Hypothalamus (tissue), 51 donors: ENCODE results near the gene ABHD4.
"Not testable (repeated sequence)": the region's sequence is repeated elsewhere in the genome, so short reads cannot be mapped to it uniquely, and the experiment has no call there.

Experiments used
- DNase-seq, 51 donors: peaks; one replicate each; lab custom pipeline; 2025; lab: John Stamatoyannopoulos, UW

The ABHD4 gene

DNA sequence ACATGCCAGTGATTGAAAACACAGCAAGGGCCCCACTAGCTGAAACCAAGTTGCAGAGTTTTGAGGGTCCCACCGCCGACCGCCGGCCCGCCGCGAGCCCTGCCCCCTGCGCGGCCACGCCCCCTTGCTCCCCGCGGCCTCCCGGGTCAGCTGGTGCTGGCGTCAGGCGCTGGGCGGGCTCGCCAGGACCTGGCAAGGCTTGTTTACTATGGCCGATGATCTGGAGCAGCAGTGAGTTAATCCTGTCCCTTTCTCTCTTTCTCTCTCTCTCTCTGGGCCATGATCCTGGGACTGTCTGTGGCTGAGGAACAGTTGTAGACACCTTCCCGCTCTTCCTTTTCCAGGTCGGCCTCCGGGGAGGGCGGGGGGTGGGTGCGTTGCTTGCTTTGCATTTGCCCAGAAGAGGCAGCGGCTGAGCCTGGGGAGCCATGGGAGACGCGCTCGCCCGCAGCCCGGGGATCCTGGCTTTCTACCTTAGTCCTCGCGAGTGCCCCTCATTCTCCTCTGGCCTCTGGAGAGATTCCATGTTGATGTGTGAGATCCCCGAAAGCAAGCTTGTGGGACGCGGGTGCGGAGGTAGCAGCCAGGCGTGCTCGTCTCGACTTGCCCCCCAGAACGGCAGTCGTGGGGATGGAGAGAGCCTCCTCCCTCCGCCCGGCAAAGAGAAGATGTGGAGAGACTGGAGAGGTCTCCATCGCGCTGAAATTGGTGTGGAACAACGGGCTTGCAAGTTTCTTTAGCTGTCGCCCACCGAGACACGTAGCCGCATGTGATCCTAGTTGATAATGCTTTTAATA, at the start of gene ABHD4:
Gene ABHD4, plus strand, starts transcription at position 202 of the 797 bp plus-strand sequence. Its CDS starts 7 bp downstream, at position 209.
- peak in 50 of 51 donors; percentile 22 to 91 (median 73) for DNase-seq

DNA sequence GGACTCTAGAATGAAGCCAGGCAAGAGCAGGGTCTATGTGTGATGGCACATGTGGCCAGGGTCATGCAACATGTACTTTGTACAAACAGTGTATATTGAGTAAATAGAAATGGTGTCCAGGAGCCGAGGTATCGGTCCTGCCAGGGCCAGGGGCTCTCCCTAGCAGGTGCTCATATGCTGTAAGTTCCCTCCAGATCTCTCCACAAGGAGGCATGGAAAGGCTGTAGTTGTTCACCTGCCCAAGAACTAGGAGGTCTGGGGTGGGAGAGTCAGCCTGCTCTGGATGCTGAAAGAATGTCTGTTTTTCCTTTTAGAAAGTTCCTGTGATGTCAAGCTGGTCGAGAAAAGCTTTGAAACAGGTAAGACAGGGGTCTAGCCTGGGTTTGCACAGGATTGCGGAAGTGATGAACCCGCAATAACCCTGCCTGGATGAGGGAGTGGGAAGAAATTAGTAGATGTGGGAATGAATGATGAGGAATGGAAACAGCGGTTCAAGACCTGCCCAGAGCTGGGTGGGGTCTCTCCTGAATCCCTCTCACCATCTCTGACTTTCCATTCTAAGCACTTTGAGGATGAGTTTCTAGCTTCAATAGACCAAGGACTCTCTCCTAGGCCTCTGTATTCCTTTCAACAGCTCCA, 48.7 kb upstream of the ABHD4 start:
- no peak for DNase-seq

GRCh38 chr14:22549981-22550673, 48.0 kb upstream of the ABHD4 start:
- no peak for DNase-seq

DNA sequence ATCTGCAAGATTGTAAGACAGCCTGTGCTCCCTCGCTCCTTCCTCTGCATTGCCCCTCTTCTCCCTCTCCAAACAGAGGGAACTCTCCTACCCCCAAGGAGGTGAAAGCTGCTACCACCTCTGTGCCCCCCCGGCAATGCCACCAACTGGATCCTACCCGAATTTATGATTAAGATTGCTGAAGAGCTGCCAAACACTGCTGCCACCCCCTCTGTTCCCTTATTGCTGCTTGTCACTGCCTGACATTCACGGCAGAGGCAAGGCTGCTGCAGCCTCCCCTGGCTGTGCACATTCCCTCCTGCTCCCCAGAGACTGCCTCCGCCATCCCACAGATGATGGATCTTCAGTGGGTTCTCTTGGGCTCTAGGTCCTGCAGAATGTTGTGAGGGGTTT, 46.5 kb upstream of the ABHD4 start:
- DNase-seq, result peak in 5 of 51 donors; percentile 11 to 100 (median 42)

DNA sequence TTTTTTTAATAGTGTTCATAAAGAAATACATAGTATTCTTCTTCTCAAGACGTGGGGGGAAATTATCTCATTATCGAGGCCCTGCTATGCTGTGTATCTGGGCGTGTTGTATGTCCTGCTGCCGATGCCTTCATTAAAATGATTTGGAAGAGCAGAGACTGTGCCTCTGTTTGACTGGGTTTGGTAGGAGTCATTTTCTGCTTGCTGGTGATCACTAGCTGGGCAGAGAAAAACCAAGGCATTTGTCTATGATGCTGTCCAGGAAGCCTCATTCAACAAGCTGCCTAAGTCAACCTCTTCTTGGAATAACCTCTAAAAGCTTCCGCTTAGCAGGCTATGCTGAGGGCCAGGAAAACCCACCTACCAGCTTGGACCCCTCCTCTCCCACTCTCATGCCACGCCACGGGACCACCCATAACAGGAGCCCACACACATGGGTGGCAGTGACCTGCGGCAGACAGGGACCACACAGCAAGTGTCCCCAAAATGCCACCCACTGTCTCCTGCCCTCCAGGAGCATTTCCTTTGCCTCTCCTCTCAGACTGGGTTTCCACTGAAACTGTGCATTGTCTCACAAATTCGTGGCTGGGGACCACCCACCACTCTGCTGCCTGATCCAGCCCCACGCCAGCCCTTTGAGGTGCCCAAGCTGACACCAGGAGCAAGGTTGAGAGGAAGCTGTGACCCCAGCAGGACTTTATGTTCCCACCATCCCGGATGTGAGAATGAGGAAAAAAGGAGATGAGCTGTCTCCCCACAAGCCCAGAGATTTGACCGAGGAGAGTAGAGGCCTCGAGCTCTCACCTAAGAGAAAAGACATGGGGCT, 45.9 kb upstream of the ABHD4 start:
- DNase-seq, result no peak

DNA sequence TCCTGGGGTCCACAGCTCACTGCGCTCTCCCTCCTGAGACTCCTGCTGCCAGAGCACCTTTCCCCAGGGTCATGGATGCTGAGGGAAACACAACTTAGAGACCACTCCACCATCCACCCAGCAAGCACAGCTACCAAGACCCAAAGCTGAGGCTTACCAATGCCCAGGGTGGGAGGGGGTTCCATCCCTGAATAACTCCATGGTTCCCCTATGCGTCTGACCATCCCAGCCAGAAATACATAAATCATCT, 45.3 kb upstream of the ABHD4 start:
- no peak for DNase-seq

DNA sequence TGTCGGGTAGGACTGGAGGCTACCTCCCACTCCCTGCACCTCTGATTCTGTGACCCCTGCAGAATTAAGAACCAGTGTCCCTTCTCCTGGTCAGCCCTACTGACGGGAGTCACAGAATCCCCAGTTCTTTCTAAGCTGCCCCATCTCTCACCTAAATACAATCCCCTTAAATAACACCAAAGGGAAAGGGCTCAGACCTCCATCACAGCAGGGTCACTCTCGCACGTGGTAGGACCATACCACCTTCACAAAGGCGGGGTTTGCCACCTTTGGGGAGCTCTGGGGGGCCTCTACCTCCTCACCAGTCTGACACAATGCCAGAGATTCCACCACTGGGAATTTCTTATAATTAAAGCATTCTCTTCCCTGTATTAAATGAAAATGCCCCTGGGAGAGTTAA, 44.7 kb upstream of the ABHD4 start:
- no peak for DNase-seq

GRCh38 chr14:22553861-22554497, 44.1 kb upstream of the ABHD4 start:
- DNase-seq, result not testable (repeated sequence)

DNA sequence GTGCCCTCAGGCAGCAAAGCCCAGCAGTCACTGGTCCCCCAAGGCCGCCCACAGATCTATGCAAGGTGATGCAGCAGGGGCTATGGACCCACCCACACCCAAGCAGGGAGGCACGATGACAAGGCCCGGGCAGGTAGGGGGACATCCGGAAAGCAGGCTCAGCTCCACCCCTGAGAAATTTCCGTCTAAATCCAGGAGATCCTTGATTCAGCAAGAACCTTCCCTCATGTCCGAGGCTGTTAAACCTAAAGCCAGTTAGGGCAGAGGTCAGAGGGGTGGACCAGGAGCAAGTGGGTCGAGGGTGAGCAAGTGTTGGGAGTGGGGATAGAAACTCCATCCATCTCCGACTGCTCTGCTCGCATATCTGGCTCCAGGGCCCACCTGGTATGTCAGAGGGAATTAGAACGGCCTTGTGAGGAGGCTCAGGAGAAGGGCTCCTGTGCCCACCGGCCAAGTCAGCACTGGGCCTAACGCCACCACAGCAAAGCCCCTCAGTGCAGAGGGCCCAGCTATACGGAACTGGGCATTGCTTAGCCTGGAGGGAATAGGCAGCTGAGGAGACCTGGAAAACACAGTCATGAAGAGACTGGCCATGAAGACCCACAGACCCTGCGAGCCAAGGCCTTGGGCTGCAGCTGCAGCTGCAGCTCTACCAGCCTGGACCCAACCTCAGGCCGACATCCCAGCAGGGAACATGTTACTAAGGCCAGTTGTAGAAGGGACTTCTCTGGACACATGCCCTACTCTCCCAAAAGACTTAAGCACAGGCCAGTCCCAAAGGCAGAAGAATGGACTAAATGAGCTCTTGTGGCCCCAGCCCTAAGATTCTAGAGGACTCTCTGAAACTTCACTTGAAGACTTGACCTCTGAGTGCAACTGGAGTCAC, 43.4 kb upstream of the ABHD4 start:
- no peak for DNase-seq

GRCh38 chr14:22555384-22556011, 42.6 kb upstream of the ABHD4 start:
- no peak for DNase-seq

DNA sequence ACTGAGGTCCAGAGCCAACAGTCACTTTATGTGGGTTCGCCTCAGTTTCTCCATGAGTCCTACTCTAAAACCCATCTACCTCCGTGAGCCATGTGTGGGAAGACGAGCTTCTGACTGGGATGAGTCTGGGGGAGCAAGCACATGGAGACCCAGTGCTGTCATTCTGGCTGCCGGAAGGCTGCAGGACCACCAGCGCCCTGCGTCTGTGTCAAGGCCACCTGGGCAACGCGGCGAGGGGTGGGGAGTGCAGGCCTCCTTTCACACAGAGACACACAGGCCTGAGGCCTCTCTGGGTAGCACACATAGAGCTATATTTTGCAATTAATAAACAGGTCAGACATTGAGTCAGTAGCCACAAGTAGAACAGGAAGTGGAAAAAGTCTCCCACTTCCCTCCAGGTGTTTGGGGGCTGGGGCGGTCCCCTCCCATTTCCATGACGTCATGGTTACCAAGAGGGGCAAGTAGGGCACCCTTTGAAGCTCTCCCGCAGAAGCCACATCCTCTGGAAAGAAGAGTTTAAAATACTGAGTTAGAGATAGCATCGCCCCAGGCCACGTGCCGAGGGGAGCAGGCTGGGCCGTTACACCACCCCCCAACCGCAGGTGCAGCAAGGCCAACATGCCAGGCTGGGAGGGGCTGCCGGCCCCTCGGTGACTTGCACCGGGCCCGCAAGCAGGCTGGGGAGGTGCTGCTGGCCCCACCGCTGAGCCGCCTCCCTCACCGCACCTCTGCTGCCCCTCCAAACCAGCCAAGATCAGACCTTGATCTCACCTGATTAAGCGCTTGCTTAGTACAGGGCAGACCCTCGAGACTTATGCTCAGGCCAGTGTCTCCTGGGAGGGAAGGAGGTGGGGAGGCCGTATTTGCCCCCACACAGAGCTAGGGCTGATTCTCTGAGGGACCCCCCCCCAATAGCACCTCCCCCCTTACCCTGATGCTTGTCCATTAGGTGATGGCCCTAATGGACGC, 41.8 kb upstream of the ABHD4 start:
- DNase-seq, result no peak

- DNase-seq, result peak; percentile 18 to 85 (median 65)
Measured at GRCh38 chr14:22556990-22557623, 41.0 kb upstream of the ABHD4 start.

- no peak for DNase-seq
Measured at GRCh38 chr14:22557846-22558220, 40.3 kb upstream of the ABHD4 start.

- DNase-seq, result no peak
Measured at GRCh38 chr14:22558221-22558913, 39.7 kb upstream of the ABHD4 start.

DNA sequence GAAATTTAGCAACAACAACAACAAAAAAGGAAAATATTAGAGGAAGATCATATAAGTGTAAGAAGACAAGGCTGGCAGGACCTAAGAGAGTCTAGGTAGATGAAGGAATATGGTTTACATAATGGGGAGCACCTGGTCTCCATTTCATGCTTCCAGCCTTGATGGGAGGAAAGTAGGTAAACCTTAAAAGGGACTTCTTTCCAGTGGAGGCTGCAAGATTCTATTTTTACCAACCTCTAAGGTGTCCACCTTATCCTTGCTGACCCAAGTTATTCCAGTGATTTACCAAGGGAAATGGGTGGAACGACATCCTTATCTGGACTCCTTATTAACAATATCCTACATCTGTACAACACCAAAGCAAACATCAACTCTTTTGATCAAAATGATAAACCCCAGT, 39.1 kb upstream of the ABHD4 start:
- DNase-seq, result no peak

GRCh38 chr14:22560662-22561365, 37.3 kb upstream of the ABHD4 start:
- no peak for DNase-seq
